ENCODE measurements around the gene HPSE2. TPM values are rescaled to one million over a fixed set of nuclear protein-coding genes. Genes with fewer than 3 reads are reported as not detected.

The HPSE2 gene
- total and polyA plus RNA-seq, 2 donors (not counting 1 experiment from before 2014, with no cell fraction given) = not detected

- DNase-seq = no peak
These were observed 826.9 kb downstream of the HPSE2 start for GRCh38 chr10:98408799-98409198.

GRCh38 chr10:98407744-98408241 is 827.9 kb downstream of the HPSE2 start:
- Histone ChIP-seq H3K27me3 (replicated peaks in 1 of 4; ENCODE audit: control extremely low read depth in 1 of 4, control insufficient read depth in 3 of 4, insufficient read depth in 4 of 4, low read length in 3 of 4) (no peaks in the 10 kb centered on the region), H3K79me2 (ENCODE audit: control insufficient read depth, insufficient read depth, low read length) (no peaks in the 10 kb centered on the region), H3K4me2 (replicated peaks; ENCODE audit: low read depth, low read length, poor library complexity, severe bottlenecking) (no peak overlapping the region), H3K27ac (ENCODE audit: low read length in 2 of 2) (no peak overlapping the region), H3K4me3 (ENCODE audit: control extremely low read depth in 1 of 5, extremely low read depth in 1 of 5, insufficient read depth in 1 of 5, low read depth in 2 of 5, low read length in 4 of 5) (no peak overlapping the region), H2AFZ (ENCODE audit: insufficient read depth, low read depth, low read length, poor library complexity, severe bottlenecking) (no peak overlapping the region), H3K9ac (ENCODE audit: low read length) (no peak overlapping the region), H3K9me3 (ENCODE audit: control extremely low read depth in 1 of 3, control insufficient read depth in 2 of 3, insufficient read depth in 1 of 3, low read length in 2 of 3) (peaks cover 0 to 3% (median 0%) of the 10 kb centered on the region in 3 donors), H4K20me1 (ENCODE audit: control insufficient read depth, insufficient read depth, low read length, poor library complexity, severe bottlenecking) (no peaks in the 10 kb centered on the region), H3K4me1 (ENCODE audit: control insufficient read depth in 2 of 2, insufficient read depth in 2 of 2, low read length in 2 of 2) (no peaks in the 10 kb centered on the region), H3K36me3 (replicated peaks in 1 of 2; ENCODE audit: control extremely low read depth in 1 of 2, control insufficient read depth in 1 of 2, extremely low read depth in 1 of 2, insufficient read depth in 2 of 2, low read length in 1 of 2) (no peaks in the 10 kb centered on the region)
- peaks cover 2% of the 10 kb centered on the region for H3K9me3 Mint-ChIP-seq (ENCODE audit: insufficient read depth)
- H3K4me1 Mint-ChIP-seq = no peaks in the 10 kb centered on the region
- ATAC-seq (ENCODE audit: low read depth) = no peak
- POLR2A ChIA-PET = no interaction called here
- intact Hi-C loops (cut with micrococcal nuclease) = no loop called here
- TF ChIP-seq EZH2 (IDR thresholded peaks at IDR 0.05; ENCODE audit: borderline replicate concordance, insufficient read depth, low read depth, low read length, poor library complexity, severe bottlenecking) = no peak
- TF ChIP-seq CTCF (IDR thresholded peaks at IDR 0.05) = no peak
- no peak overlapping the region for H3K27ac Mint-ChIP-seq
- DNase-seq = no peak
- no peak overlapping the region for H3K4me3 Mint-ChIP-seq
- no peaks in the 10 kb centered on the region for H3K27me3 Mint-ChIP-seq
- CTCF ChIA-PET = no interaction called here
- over 99% methylated on average over 13 of the region's 18 CpGs for WGBS (ENCODE audit: insufficient coverage)

More at GRCh38 chr10:98408799-98409198, 826.9 kb downstream of the HPSE2 start:
- intact Hi-C loops (cut with micrococcal nuclease) = no loop called here
- Histone ChIP-seq H3K4me2 (replicated peaks; ENCODE audit: low read depth, low read length, poor library complexity, severe bottlenecking) (no peak overlapping the region), H3K4me3 (ENCODE audit: control extremely low read depth in 1 of 5, extremely low read depth in 1 of 5, insufficient read depth in 1 of 5, low read depth in 2 of 5, low read length in 4 of 5) (no peak overlapping the region), H3K27ac (ENCODE audit: low read length in 2 of 2) (no peak overlapping the region), H3K9ac (ENCODE audit: low read length) (no peak overlapping the region), H3K27me3 (replicated peaks in 1 of 4; ENCODE audit: control extremely low read depth in 1 of 4, control insufficient read depth in 3 of 4, insufficient read depth in 4 of 4, low read length in 3 of 4) (no peaks in the 10 kb centered on the region), H3K79me2 (ENCODE audit: control insufficient read depth, insufficient read depth, low read length) (no peaks in the 10 kb centered on the region), H2AFZ (ENCODE audit: insufficient read depth, low read depth, low read length, poor library complexity, severe bottlenecking) (no peak overlapping the region), H3K4me1 (ENCODE audit: control insufficient read depth in 2 of 2, insufficient read depth in 2 of 2, low read length in 2 of 2) (no peaks in the 10 kb centered on the region), H3K36me3 (replicated peaks in 1 of 2; ENCODE audit: control extremely low read depth in 1 of 2, control insufficient read depth in 1 of 2, extremely low read depth in 1 of 2, insufficient read depth in 2 of 2, low read length in 1 of 2) (no peaks in the 10 kb centered on the region), H4K20me1 (ENCODE audit: control insufficient read depth, insufficient read depth, low read length, poor library complexity, severe bottlenecking) (no peaks in the 10 kb centered on the region), H3K9me3 (ENCODE audit: control extremely low read depth in 1 of 3, control insufficient read depth in 2 of 3, insufficient read depth in 1 of 3, low read length in 2 of 3) (no peaks in the 10 kb centered on the region)
- H3K4me3 Mint-ChIP-seq = no peak overlapping the region
- no peak overlapping the region for H3K27ac Mint-ChIP-seq
- no peak for ATAC-seq (ENCODE audit: low read depth)
- no CpG with 5 or more reads among the region's 4 CpGs for WGBS (ENCODE audit: insufficient coverage)
- no peaks in the 10 kb centered on the region for H3K4me1 Mint-ChIP-seq
- no peaks in the 10 kb centered on the region for H3K27me3 Mint-ChIP-seq
- ChIA-PET CTCF (interaction anchor here (2.5 kb wide), 1 partner anchor 17 kb away, joined by 8 read pairs; no protein-coding TSS in a partner anchor), POLR2A (no interaction called here)
- TF ChIP-seq CTCF (IDR thresholded peaks at IDR 0.05) = no peak
- TF ChIP-seq EZH2 (IDR thresholded peaks at IDR 0.05; ENCODE audit: borderline replicate concordance, insufficient read depth, low read depth, low read length, poor library complexity, severe bottlenecking) = no peak
- H3K9me3 Mint-ChIP-seq (ENCODE audit: insufficient read depth) = no peaks in the 10 kb centered on the region

Small RNA genes within 50 kb of the gene (small RNA-seq; reads per million reads assigned to genes)
- gene MIR4685 (ENCODE audit: insufficient read length, low read depth, low replicate concordance) = not detected
- not detected for gene MIR6507 (ENCODE audit: insufficient read length, low read depth, low replicate concordance)

Other genes with a start within 250 kb of the HPSE2 start
- gene CNNM1, start 93.5 kb upstream of the HPSE2 start, total RNA-seq = not detected in 2 replicates
- not detected in 2 replicates for gene CNNM1, start 93.5 kb upstream of the HPSE2 start, polyA plus RNA-seq
- gene GOT1, start 194.8 kb upstream of the HPSE2 start, total RNA-seq = 13.8 and 14.9 TPM in 2 replicates
- 5.8 and 5.9 TPM in 2 replicates for gene GOT1, start 194.8 kb upstream of the HPSE2 start, polyA plus RNA-seq